CD4-positive, alpha-beta T cell treated with Interleukin-17A for 4 hours (primary cell): ENCODE data around the gene POC1B.

Experiments
- DNase-seq: peaks from one replicate; pipeline ENCODE4 v3.0.0-alpha.2; 2020; ENCODE audit warnings: mixed read lengths

Gene POC1B

DNA sequence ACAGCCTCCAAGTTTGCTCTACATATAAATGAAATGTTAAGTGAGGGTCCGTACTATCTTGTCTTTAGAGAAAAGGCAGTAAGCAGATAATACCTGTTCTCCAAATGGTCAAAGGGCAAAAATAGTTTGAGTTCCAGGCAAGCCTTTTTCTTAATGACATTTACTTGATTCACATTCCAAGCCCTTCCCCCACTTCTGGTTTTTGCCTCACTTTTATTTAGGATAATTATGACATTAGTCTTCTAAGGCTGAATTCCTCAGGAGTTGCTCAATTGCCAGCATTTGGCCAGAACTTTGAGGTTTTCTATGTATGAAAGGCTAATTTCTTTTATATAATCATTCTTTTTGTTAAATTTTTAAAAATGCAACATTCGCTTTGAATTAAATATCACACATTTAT, 111.0 kb downstream of the POC1B start:
- no peak for DNase-seq

DNA sequence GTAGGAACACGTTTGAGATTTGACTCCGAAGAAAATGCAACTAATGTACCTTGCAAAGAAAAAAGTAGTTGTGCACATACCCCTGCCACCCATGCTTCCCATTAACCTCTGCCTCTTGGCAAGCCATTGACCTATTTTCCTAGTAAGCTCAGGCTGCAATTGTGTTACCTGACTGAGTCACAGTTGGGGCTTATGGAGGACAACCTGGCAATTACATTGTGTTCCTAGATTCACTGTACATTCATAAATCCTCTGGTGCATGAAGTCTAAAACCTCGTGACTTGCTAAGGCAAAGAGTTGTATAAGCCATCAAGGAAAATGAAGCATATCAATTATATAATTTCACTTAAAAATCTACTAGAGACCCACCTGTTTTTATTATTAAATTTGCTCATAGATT, 111.5 kb downstream of the POC1B start:
- no peak for DNase-seq

GRCh38 chr12:89413234-89413633, 112.6 kb downstream of the POC1B start:
- DNase-seq, result no peak

GRCh38 chr12:89412665-89413064, 113.2 kb downstream of the POC1B start:
- no peak for DNase-seq

- no peak for DNase-seq
These were observed 114.0 kb downstream of the POC1B start for GRCh38 chr12:89411846-89412245.

- no peak for DNase-seq
These were observed 114.6 kb downstream of the POC1B start for GRCh38 chr12:89411234-89411633.

DNA sequence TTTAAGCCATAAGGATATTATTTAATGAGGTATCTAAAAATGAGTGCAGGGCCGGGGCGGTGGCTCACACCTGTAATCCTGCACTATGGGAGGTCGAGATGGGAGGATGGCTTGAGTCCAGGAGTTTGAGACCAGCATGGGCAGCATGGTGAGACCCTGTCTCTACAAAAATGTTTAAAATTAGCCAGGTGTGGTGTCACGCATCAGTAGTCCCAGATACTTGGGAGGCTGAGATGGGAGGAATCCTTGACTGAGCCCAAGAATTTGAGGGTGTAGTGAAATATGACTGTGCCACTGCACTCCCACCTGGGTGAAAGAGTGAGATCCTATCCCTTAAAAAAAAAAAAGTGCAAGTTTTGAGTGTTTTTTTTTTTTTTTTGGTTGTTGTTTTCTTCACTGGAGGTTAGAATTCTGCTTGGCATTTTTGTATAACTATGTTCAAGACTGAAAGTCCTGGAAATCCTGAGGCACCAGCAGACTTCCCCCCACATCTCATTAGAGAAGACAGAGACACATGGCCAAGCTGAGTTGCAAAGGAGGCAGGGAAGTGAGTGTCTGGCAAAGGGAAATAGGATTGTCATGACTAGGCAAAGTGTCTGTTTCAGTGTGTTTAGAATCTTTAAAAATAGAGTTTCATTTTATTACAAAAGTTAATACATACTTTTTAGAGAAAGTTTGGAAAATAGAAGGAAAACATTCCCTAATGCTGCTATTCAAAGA, 120.1 kb downstream of the POC1B start:
- no peak for DNase-seq

DNA sequence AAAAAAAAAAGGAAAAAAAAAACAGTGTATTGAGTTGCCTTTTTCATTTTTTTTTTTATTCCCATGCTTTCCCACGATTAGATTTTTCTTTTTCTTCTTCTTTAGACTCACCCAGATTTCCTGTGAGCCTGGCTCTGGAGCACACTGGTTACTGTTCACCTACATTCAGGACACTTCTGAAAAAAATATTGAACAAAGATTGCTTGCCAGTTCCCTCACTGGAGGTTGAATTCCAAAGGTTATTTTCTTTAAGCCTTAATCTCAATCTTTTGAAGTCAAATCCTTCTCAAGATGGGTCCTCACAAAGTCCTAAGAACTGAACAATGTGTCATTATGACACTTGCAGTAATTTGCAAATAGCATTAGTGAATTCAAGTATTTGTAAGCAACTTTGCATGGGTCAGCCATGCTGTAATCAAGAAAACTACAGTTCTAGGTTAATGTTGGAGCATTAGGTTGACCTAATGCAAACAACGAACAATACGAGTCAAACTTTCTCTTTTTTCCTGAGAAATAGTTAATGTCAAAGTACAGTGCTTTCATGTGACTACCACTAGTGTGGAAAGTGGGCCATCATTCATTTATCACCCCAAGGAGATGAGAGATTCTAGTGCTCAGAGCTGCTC, 124.3 kb downstream of the POC1B start:
- no peak for DNase-seq

DNA sequence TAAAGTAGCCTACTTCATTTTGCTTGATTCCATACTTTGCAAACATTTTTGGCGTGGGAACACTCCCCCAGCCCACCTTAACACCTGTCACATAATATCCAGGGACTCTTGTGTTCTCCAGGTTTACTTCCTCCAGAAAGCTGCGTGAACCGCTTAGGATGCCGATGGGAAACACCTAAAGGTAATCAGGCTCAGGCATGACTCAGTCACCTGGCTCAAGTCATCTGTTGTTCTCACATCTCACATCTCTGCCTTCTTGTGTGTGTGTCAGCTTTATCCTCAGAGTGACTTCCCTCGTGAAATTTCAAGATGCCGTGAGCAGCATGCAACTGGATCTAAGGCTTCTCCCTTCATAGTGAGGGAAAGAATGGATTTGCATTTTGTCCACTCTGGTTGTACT, 125.4 kb downstream of the POC1B start:
- no peak for DNase-seq

- DNase-seq, result no peak
These were observed 130.1 kb downstream of the POC1B start for GRCh38 chr12:89395712-89396111.

GRCh38 chr12:89393551-89394121, 132.2 kb downstream of the POC1B start:
- no peak for DNase-seq

DNA sequence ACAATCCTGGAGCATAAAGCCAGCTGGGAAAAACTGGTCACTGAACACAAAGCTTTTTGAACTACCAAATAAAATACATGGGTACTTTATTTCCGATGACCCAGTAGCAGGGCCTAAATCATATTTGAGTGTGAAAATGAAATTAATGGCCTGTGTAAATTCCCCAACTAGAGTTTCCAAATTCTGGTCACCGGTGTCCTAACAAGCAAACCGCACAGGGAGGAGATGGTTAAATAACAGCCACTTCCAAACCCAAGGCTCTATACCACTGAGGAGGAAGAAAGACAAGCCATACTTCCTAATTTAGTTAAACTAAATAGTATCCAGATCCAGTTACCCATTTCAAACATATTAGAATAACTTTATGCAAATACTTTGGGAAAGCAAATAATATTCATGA, 133.5 kb downstream of the POC1B start:
- no peak for DNase-seq

- no peak for DNase-seq
These were observed 134.0 kb downstream of the POC1B start for GRCh38 chr12:89391726-89392336.

- DNase-seq, result no peak
These were observed 134.8 kb downstream of the POC1B start for GRCh38 chr12:89390802-89391673.

DNA sequence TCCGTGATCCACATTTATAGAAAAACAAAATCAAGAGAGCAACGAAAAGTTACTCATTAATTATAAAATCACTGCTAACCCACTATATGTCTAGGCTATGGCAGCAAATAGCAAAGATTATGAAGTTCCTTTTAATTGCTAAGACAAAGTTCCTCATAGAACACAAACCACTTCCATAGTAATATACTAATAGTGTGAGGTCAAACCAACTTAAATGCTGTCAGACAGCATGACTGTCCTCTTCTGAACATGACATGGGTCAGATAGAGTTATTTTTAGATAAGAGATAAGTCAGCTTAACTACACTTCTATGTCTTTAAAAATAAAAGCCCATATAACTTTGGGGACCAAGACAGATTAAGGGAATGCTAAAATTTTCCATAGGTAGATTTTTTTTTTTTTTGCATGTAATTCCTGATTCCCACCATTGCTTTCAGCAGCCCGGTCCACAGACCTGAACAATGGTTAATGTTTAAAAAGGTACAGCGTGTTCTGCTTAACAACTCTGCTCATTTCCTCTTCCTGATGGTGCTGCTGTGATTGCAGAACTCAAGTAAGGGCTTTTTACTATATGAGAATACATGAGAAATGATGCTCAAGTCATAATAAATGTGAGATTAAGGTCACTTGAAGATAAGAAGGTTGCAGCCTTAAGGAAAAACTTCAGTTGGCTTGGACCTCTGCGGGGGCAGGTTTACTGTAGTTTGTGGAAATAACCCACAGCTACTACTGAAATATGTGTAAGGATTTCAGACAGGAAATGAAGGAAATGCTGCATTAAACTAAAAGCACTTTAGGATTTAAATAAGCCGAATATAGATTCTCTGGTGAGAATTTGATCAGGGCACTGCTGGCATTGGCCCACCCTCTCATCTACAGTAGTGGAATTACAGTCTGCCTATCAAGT, 135.8 kb downstream of the POC1B start:
- DNase-seq, result no peak

DNA sequence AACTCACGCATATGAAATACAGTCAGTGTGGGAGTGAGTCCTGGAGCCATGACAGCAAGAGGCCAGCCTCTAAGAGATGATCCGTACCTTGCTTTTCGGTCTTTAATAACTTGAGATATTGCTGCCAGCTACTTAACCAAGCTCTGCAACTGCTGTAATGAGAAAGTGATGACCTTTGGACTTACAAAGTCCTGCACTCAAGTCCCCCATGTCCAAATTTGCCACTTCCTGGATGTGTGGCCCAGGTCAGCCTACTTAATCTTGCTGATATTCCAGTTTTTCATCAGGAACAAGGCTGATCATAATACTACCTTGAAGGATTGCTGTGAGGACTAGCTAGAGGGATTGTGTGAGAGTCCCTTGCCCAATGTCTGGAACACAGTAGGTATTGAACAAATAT, 139.7 kb downstream of the POC1B start:
- DNase-seq, result no peak

DNA sequence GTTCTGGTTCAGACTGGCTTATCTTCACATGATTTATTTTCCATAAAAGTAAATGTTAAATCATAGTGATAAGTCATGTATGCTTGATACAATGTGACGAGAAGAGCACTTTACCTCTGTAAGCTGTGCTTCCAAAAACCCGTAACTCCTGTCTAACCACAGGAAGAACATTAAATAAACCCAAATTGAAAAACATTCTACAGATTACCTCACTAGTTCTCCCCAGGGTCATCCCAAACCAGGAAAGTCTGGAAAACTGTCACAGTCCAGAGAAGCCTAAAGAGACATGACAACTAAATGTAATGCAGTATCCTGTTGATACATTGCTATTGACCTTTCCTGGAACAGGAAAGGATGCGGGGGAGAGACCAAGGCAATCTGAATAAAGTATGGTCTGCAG, 141.0 kb downstream of the POC1B start:
- DNase-seq, result no peak

- no peak for DNase-seq
These were observed 141.6 kb downstream of the POC1B start for GRCh38 chr12:89384050-89384758.

DNA sequence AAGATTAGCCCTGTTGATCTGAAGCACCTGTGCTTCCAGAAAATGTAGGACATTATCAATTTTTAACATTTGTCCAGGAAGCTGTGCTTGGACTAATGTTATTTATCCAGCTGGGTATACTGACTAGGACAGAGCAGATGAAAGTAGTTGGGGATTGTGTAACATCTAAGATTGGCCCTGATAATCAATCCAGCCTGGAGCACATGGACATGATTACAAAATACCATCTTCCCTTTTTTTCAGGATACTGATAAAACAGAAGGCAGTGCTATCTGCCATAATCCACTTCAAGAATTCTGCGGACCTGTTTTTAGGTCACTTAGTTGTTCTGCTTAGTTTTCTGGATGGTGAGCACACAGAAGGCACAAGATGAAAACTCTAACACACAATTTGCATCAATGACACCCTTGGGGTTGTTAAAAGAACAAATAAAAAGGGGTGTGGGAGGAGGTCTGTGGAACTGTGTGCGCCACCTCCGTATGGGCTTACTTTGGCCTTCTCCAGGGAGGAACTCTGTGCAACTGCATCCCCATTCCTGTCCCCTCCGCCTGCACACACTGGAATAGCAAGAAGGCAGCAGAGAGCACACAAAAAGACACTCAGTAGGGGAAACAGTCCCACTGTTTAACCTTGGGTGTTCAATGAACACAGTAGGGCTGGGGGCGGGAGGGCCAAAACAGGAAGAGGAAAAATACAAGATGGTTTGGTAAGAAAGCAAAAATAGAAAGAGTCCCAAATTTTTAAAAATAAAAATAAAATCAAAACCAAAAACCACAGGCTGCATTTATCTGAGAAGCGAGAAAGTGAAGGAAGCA, 142.4 kb downstream of the POC1B start:
- no peak for DNase-seq

GRCh38 chr12:89382328-89382727, 143.5 kb downstream of the POC1B start:
- DNase-seq, result no peak
